ENCODE data around the gene NELFCD.
A peak's percentile ranks its signal among the peaks of the same experiment; 100 is the strongest.

Gene NELFCD

DNA sequence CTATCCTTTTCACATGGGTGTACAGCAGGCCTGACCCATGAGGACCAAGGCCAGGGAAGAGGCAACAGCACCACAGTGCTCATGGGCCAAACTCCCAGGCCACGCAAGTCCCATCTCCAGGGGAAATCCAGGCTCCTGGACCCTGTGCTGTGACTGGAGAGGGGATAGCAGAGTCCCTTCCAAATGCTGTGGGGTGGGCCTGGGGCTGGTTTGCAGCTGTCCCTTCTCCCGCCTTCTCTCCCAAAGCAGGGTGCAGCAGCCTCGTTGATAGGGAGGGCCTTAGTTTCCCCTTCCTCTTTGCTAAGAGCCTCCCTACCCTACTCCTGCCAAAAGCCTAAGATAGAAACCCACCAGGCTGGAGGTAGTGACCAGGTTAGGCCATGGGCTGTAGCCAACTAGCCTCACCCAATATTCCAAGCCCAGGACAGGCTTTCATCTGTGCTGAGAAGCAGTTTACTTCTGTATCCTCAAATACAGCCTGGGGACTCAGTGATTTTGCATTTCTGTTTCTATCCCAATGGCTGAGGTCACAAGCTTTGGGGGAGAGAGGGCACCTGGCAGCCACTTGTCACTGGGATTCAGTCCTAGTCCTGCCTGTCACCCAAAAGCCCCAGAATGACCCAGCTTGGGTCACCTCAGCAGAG, 24.6 kb downstream of the NELFCD start:
- Histone ChIP-seq H2AFZ (ENCODE audit: insufficient read depth, low read length, poor library complexity) (no peak overlapping the region), H3K23ac (ENCODE audit: low read length) (no peak overlapping the region), H3K18ac (ENCODE audit: low read length) (no peak overlapping the region), H4K8ac (ENCODE audit: low read depth, low read length) (no peak overlapping the region), H3K9me3 (ENCODE audit: insufficient read depth, low read depth, low read length) (no peaks in the 10 kb centered on the region), H3K4me2 (ENCODE audit: low read length) (peak overlapping the region; percentile 80), H3K36me3 (ENCODE audit: control insufficient read depth in 1 of 2, insufficient read depth in 2 of 2, low read length in 2 of 2) (peaks cover 8 to 10% of the 10 kb centered on the region in 2 experiments), H3K4ac (ENCODE audit: low read depth, low read length) (no peak overlapping the region), H2AK5ac (ENCODE audit: low read length) (no peak overlapping the region), H3K79me1 (ENCODE audit: low read length) (peaks cover 20% of the 10 kb centered on the region), H2BK5ac (ENCODE audit: low read depth, low read length, poor library complexity) (no peak overlapping the region), H3K79me2 (ENCODE audit: control insufficient read depth, insufficient read depth, low read length, poor library complexity) (peaks cover 7% of the 10 kb centered on the region), H4K12ac (ENCODE audit: low read depth, low read length) (no peak overlapping the region), H4K91ac (ENCODE audit: low read depth, low read length) (no peak overlapping the region), H3K27me3 (ENCODE audit: insufficient read depth, low read length) (no peaks in the 10 kb centered on the region), H3K27ac (ENCODE audit: low read depth, low read length) (no peak overlapping the region), H2BK120ac (ENCODE audit: insufficient read depth, low read length, poor library complexity) (no peak overlapping the region), H3K9ac (ENCODE audit: low read length) (no peak overlapping the region), H3K4me1 (ENCODE audit: control insufficient read depth in 1 of 2, insufficient read depth in 2 of 2, low read length in 2 of 2) (peaks cover 20 to 26% of the 10 kb centered on the region in 2 experiments), H3K14ac (ENCODE audit: low read length) (no peak overlapping the region), H3K4me3 (ENCODE audit: low read depth, low read length) (no peak overlapping the region), H2BK12ac (ENCODE audit: low read length) (no peak overlapping the region)
- no CpG with 5 or more reads among the region's 3 CpGs for WGBS (ENCODE audit: extremely low coverage, insufficient coverage, insufficient read length)
- no peak for DNase-seq

DNA sequence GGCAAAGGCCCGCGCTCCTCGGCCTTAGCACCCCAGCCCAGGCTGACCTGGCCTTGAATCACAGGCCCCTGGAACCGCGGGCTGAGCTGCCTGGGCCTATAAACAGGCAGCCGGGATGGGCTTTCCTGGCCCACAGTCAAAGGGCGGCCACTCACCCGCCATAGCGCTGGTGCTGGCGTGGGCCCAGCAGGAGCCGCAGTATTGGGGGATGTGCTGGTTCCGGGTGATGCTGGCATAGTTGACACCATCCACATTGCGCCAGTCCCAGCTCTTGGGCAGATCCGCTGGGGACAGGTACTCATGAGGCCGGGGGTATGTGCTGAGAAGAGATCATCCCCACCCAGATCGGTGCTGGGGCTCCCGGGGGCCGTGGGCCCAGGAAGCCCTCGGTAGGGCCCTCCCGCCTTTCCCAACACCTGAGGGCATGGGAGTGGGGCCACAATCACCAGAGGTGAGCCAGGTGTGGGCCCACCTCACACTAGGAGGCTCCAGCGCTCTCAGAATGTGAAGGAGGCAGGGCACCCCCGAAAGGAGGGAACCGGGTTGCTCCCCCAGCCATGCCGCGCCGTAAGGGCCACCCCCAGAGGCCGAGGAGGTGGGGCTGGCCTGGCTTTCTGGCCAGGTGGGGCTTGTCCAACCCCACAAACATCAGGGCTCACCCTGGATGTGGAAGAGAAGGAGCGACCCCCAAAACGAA, 25.3 kb downstream of the NELFCD start:
- peaks cover 26 to 30% of the 10 kb centered on the region in 2 experiments for H3K4me1 ChIP-seq (ENCODE audit: control insufficient read depth in 1 of 2, insufficient read depth in 2 of 2, low read length in 2 of 2)
- H2AFZ ChIP-seq (ENCODE audit: insufficient read depth, low read length, poor library complexity) = peak overlapping the region; percentile 57
- H3K14ac ChIP-seq (ENCODE audit: low read length) = peak overlapping the region; percentile 92
- no peaks in the 10 kb centered on the region for H3K9me3 ChIP-seq (ENCODE audit: insufficient read depth, low read depth, low read length)
- H3K79me2 ChIP-seq (ENCODE audit: control insufficient read depth, insufficient read depth, low read length, poor library complexity) = peaks cover 7% of the 10 kb centered on the region
- no peak overlapping the region for H3K23ac ChIP-seq (ENCODE audit: low read length)
- H3K27me3 ChIP-seq (ENCODE audit: insufficient read depth, low read length) = no peaks in the 10 kb centered on the region
- H3K79me1 ChIP-seq (ENCODE audit: low read length) = peaks cover 22% of the 10 kb centered on the region
- WGBS (ENCODE audit: extremely low coverage, insufficient coverage, insufficient read length) = no CpG with 5 or more reads among the region's 29 CpGs
- H3K36me3 ChIP-seq (ENCODE audit: control insufficient read depth in 1 of 2, insufficient read depth in 2 of 2, low read length in 2 of 2) = peaks cover 5 to 6% of the 10 kb centered on the region in 2 experiments
- H3K9ac ChIP-seq (ENCODE audit: low read length) = no peak overlapping the region
- peak overlapping the region; percentile 91 for H2BK120ac ChIP-seq (ENCODE audit: insufficient read depth, low read length, poor library complexity)
- H3K4me2 ChIP-seq (ENCODE audit: low read length) = peak overlapping the region; percentile 80
- peak overlapping the region; percentile 62 for H2BK12ac ChIP-seq (ENCODE audit: low read length)
- H2BK5ac ChIP-seq (ENCODE audit: low read depth, low read length, poor library complexity) = peak overlapping the region; percentile 60
- peak overlapping the region; percentile 64 for H2AK5ac ChIP-seq (ENCODE audit: low read length)
- peak overlapping the region; percentile 93 for H4K91ac ChIP-seq (ENCODE audit: low read depth, low read length)
- no peak overlapping the region for H3K27ac ChIP-seq (ENCODE audit: low read depth, low read length)
- H3K4ac ChIP-seq (ENCODE audit: low read depth, low read length) = peak overlapping the region; percentile 78
- H4K12ac ChIP-seq (ENCODE audit: low read depth, low read length) = peak overlapping the region; percentile 81
- H3K4me3 ChIP-seq (ENCODE audit: low read depth, low read length) = peak overlapping the region; percentile 70
- DNase-seq = no peak
- peak overlapping the region; percentile 88 for H3K18ac ChIP-seq (ENCODE audit: low read length)
- H4K8ac ChIP-seq (ENCODE audit: low read depth, low read length) = peak overlapping the region; percentile 94

DNA sequence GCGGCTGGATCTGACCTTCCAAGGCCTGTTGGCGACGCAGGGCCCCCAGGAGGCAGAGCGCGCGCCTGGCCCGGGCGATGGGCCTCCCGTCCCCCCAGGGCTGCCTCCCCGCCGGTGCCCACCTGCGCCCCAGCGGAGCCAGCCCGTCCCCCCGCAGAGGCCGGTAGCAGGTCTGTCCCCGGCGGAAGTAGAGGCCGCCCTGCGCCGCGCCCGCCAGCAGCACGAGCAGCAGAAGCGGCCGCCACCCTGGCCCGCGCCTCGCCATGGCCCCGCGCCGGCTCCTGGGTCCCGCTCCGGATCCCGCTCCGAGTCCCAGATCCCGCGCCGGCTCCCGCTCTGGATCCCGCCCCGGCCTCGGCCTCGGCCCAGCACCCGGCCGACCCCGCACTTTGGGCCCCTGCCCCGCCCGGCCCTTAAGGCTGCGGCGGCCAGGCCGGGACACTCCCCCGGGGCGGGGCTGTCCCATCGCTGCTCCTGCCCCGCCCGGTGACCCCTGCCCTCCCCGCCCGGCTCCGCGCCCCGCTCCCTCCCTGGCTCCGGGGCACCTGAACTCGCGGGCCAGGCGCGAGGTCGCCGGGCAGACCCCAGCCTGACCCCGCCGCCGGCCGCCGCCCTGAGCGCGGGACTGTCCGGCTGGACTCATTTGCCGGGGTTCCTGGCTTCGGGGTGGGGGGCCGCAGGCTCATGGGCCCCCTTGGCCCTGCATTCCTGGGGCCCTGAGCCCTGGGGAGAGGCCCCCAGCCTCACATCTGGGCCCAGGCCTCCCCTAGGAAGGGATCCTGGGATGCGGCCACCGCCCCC, 26.0 kb downstream of the NELFCD start, which contains the start of gene CTSZ:
CTSZ (minus strand) TSS at position 391 of the 801 bp plus-strand sequence; CDS start at position 265, 126 bp downstream.
- Histone ChIP-seq H2BK5ac (ENCODE audit: low read depth, low read length, poor library complexity) (peak within 1 kb of the TSS; percentile 60), H3K27me3 (ENCODE audit: insufficient read depth, low read length) (no peaks in the 10 kb centered on the region), H3K14ac (ENCODE audit: low read length) (peak within 1 kb of the TSS; percentile 92), H3K23ac (ENCODE audit: low read length) (no peak within 1 kb of the TSS), H3K9me3 (ENCODE audit: insufficient read depth, low read depth, low read length) (no peaks in the 10 kb centered on the region), H2BK12ac (ENCODE audit: low read length) (peak within 1 kb of the TSS; percentile 62), H2AFZ (ENCODE audit: insufficient read depth, low read length, poor library complexity) (peak within 1 kb of the TSS; percentile 57), H4K8ac (ENCODE audit: low read depth, low read length) (peak within 1 kb of the TSS; percentile 94), H3K9ac (ENCODE audit: low read length) (no peak within 1 kb of the TSS), H3K4me2 (ENCODE audit: low read length) (peak within 1 kb of the TSS; percentile 80), H3K27ac (ENCODE audit: low read depth, low read length) (peak within 1 kb of the TSS; percentile 2), H3K4me3 (ENCODE audit: low read depth, low read length) (peak within 1 kb of the TSS; percentile 70), H3K4me1 (ENCODE audit: control insufficient read depth in 1 of 2, insufficient read depth in 2 of 2, low read length in 2 of 2) (peaks cover 31 to 33% of the 10 kb centered on the region in 2 experiments), H3K18ac (ENCODE audit: low read length) (peak within 1 kb of the TSS; percentile 88), H2BK120ac (ENCODE audit: insufficient read depth, low read length, poor library complexity) (peak within 1 kb of the TSS; percentile 91), H3K36me3 (ENCODE audit: control insufficient read depth in 1 of 2, insufficient read depth in 2 of 2, low read length in 2 of 2) (peaks cover 0 to under 1% of the 10 kb centered on the region in 2 experiments), H3K79me2 (ENCODE audit: control insufficient read depth, insufficient read depth, low read length, poor library complexity) (peaks cover 7% of the 10 kb centered on the region), H3K79me1 (ENCODE audit: low read length) (peaks cover 26% of the 10 kb centered on the region), H2AK5ac (ENCODE audit: low read length) (peak within 1 kb of the TSS; percentile 77), H3K4ac (ENCODE audit: low read depth, low read length) (peak within 1 kb of the TSS; percentile 78), H4K12ac (ENCODE audit: low read depth, low read length) (peak within 1 kb of the TSS; percentile 81), H4K91ac (ENCODE audit: low read depth, low read length) (peak within 1 kb of the TSS; percentile 93)
- WGBS (ENCODE audit: extremely low coverage, insufficient coverage, insufficient read length) = no CpG with 5 or more reads among the region's 82 CpGs
- peak; percentile 46 to 63 for DNase-seq

Data from trophoblast cell (in vitro differentiated cells and primary cell).